Smooth muscle cell (in vitro differentiated cells): ENCODE results near the gene STARD7. TPM values are rescaled to one million over a fixed set of nuclear protein-coding genes. Genes with fewer than 3 reads are reported as not detected.

Source experiments
- DNase-seq: peaks from one replicate; lab custom pipeline; 2025; ENCODE audit not compliant: unreplicated experiment; lab: John Stamatoyannopoulos, UW
- H2AFZ ChIP-seq: fragments of 200-600 bp; sonication (generic); 2 replicates; pipeline ENCODE4 v1.6.0; 2016; ENCODE audit warnings: antibody characterized with exemption, low read depth, mild to moderate bottlenecking
- H3F3A ChIP-seq: fragments of 200-600 bp; sonication (generic); 2 replicates; pipeline ENCODE4 v1.6.0; 2017; ENCODE audit warnings: antibody characterized with exemption, low read depth
- H3K27ac ChIP-seq: fragments of 200-600 bp; sonication (generic); 2 replicates; pipeline ENCODE4 v1.5.1; 2016; ENCODE audit warnings: low read depth, mild to moderate bottlenecking
- H3K27me3 ChIP-seq: fragments of 200-600 bp; sonication (generic); 2 replicates; pipeline ENCODE4 v1.6.1; 2016; ENCODE audit warnings: low read depth, mild to moderate bottlenecking
- H3K36me3 ChIP-seq: fragments of 200-600 bp; sonication (generic); 2 replicates; pipeline ENCODE4 v1.5.1; 2016; ENCODE audit warnings: low read depth
- H3K4me1 ChIP-seq: fragments of 200-600 bp; sonication (generic); 2 replicates; pipeline ENCODE4 v1.5.1; 2016; ENCODE audit warnings: low read depth
- H3K4me2 ChIP-seq: fragments of 200-600 bp; sonication (generic); 2 replicates; pipeline ENCODE4 v1.6.0; 2016; ENCODE audit warnings: mild to moderate bottlenecking
- H3K4me3 ChIP-seq: fragments of 200-600 bp; sonication (generic); 2 replicates; pipeline ENCODE4 v1.5.1; 2016; ENCODE audit warnings: mild to moderate bottlenecking
- H3K79me2 ChIP-seq: fragments of 200-600 bp; sonication (generic); 2 replicates; pipeline ENCODE4 v1.6.0; 2016; ENCODE audit warnings: low read depth, mild to moderate bottlenecking
- H3K9ac ChIP-seq: fragments of 200-600 bp; sonication (generic); 2 replicates; pipeline ENCODE4 v1.6.0; 2016; ENCODE audit warnings: low read depth
- H3K9me3 ChIP-seq: fragments of 200-600 bp; sonication (generic); replicated peaks from 2 replicates; pipeline ENCODE4 v1.5.1; 2016; ENCODE audit warnings: low read depth
- H4K20me1 ChIP-seq: fragments of 200-600 bp; sonication (generic); 2 replicates; pipeline ENCODE4 v1.6.0; 2016; ENCODE audit warnings: low read depth
- WGBS: methylation state at CpG from one replicate; pipeline ENCODE4 v1.1.7; 2016; ENCODE audit warnings: low lambda C conversion rate; 5-methylcytosine and 5-hydroxymethylcytosine counted together
- polyA plus RNA-seq: library from polyadenylated mRNA; unstranded; fragments of >200 nt; fragmentation: Nextera tagmentation; extraction: Ambion mirVana; gene quantifications from 2 replicates; pipeline ENCODE4 v1.2.1, GENCODE V29; 2016
- total RNA-seq: library from RNA; depleted of rRNA; stranded (reverse); fragments of >200 nt; gene quantifications from 2 replicates; pipeline ENCODE4 v1.2.3, GENCODE V29; 2014
- TF ChIP-seq, protein P1 (sequence below): fragments of 200-600 bp; sonication (generic); IDR thresholded peaks from 2 replicates; pipeline ENCODE4 v1.5.1; 2017; ENCODE audit warnings: borderline replicate concordance, mild to moderate bottlenecking, antibody characterized with exemption; ENCODE audit not compliant: insufficient read depth, poor library complexity, severe bottlenecking

Gene STARD7
- total and polyA plus RNA-seq, 2 experiments from 2014 or later = 62.3 to 64.4 TPM

DNA sequence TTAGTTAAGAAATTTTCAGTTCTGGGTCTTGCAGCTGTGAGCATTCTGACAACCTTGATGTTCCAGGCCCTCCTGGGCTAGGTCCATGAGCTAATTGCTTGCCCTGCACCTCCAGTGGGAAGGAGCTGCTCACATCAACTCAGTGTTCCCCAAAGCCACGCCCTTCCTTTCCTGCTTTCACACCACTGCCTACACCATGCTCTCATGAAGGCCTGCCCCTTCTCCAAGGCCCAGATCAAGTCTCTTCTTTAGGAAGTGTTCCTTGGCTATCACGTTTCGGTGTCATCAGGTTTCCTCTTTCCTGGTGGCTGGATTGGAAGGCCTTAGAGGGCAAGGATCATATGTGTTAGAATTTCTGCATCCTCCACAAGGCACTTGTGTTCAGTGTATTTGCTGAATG is 38.4 kb upstream of the STARD7 start:
- H3K9me3 ChIP-seq = no peaks in the 10 kb centered on the region
- TF ChIP-seq, protein P1, sequence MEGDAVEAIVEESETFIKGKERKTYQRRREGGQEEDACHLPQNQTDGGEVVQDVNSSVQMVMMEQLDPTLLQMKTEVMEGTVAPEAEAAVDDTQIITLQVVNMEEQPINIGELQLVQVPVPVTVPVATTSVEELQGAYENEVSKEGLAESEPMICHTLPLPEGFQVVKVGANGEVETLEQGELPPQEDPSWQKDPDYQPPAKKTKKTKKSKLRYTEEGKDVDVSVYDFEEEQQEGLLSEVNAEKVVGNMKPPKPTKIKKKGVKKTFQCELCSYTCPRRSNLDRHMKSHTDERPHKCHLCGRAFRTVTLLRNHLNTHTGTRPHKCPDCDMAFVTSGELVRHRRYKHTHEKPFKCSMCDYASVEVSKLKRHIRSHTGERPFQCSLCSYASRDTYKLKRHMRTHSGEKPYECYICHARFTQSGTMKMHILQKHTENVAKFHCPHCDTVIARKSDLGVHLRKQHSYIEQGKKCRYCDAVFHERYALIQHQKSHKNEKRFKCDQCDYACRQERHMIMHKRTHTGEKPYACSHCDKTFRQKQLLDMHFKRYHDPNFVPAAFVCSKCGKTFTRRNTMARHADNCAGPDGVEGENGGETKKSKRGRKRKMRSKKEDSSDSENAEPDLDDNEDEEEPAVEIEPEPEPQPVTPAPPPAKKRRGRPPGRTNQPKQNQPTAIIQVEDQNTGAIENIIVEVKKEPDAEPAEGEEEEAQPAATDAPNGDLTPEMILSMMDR = no peak
- no peak overlapping the region for H3K27ac ChIP-seq
- no peaks in the 10 kb centered on the region for H3K27me3 ChIP-seq
- H3K4me2 ChIP-seq = no peak overlapping the region
- H3K79me2 ChIP-seq = no peaks in the 10 kb centered on the region
- no peak overlapping the region for H3K9ac ChIP-seq
- DNase-seq = no peak
- 85% methylated on average over 3 of the region's 3 CpGs for WGBS
- peaks cover 4% of the 10 kb centered on the region for H3F3A ChIP-seq
- no peaks in the 10 kb centered on the region for H4K20me1 ChIP-seq
- no peaks in the 10 kb centered on the region for H3K36me3 ChIP-seq
- no peak overlapping the region for H3K4me3 ChIP-seq
- no peaks in the 10 kb centered on the region for H3K4me1 ChIP-seq
- no peak overlapping the region for H2AFZ ChIP-seq

DNA sequence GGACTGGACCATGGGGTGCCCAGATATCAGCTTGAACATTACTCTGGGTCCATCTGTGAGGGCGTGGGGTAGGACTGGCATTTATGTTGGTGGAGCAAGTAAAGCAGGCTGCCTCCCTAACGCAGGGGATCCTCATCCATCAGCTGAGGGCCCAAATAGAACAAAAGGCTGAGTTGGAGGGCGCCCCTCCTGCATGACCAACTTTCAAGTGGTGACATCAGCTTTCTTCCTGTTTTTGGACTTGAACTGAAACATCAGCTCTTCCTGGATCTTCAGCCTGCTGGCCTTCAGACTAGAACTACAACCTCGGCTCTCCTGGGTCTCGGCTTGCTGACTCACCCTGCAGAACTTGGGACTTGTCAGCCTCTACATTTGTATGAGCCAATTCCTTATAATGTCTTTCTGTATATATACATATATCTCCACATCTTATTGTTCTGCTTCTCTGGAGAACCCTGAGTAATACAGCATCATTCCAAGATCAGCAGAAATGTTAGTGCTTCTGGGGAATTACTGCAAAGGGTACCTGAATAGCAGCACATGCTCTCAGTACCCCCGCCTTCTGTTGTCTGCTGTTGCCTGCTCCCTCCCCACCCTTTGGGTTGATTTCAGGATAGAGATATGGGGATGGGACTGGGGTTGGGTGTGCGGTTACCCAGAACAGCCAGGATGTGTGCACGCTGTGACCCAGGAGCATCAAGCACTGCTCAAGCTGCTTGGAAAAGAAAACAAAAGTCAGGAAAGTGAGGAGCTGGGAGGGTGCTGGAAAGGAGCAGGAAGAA is 37.2 kb upstream of the STARD7 start:
- DNase-seq = no peak
- no peaks in the 10 kb centered on the region for H3K36me3 ChIP-seq
- no peaks in the 10 kb centered on the region for H3K27me3 ChIP-seq
- H3F3A ChIP-seq = no peaks in the 10 kb centered on the region
- H3K4me2 ChIP-seq = no peak overlapping the region
- WGBS = 92% methylated on average over 8 of the region's 8 CpGs
- no peaks in the 10 kb centered on the region for H3K79me2 ChIP-seq
- no peaks in the 10 kb centered on the region for H4K20me1 ChIP-seq
- TF ChIP-seq, protein P1 = no peak
- no peak overlapping the region for H3K9ac ChIP-seq
- no peak overlapping the region for H3K4me3 ChIP-seq
- H3K4me1 ChIP-seq = no peaks in the 10 kb centered on the region
- H3K27ac ChIP-seq = no peak overlapping the region
- no peaks in the 10 kb centered on the region for H3K9me3 ChIP-seq
- H2AFZ ChIP-seq = no peak overlapping the region

DNA sequence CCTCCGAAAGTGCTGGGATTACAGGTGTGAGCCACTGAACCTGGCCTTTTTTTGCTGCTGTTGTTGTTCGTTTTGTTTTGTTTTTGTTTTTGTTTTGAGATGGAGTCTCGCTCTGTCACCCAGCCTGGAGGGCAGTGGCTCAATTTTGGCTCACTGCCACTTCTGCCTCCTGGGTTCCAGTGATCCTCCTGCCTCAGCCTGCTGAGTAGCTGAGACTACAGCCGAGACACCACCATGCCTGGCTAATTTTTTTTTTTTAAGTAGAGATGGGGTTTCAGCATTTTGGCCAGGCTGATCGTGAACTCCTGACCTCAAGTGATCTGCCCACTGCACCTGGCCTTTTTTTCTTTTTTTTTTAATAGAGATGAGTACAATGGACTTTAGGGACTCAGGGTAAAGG is 35.2 kb upstream of the STARD7 start:
- Histone ChIP-seq H3F3A (no peaks in the 10 kb centered on the region), H3K9ac (no peak overlapping the region), H2AFZ (no peak overlapping the region), H3K27ac (no peak overlapping the region), H3K9me3 (no peaks in the 10 kb centered on the region), H4K20me1 (no peaks in the 10 kb centered on the region), H3K36me3 (no peaks in the 10 kb centered on the region), H3K4me1 (no peaks in the 10 kb centered on the region), H3K4me2 (no peak overlapping the region), H3K79me2 (no peaks in the 10 kb centered on the region), H3K27me3 (no peaks in the 10 kb centered on the region), H3K4me3 (no peak overlapping the region)
- DNase-seq = no peak
- TF ChIP-seq, protein P1 = no peak
- 96% methylated on average over 5 of the region's 5 CpGs for WGBS
